ENCODE measurements around the gene DTX1.
"Not testable (repeated sequence)": the region's sequence is repeated elsewhere in the genome, so short reads cannot be mapped to it uniquely, and the experiment has no call there.

Gene DTX1

DNA sequence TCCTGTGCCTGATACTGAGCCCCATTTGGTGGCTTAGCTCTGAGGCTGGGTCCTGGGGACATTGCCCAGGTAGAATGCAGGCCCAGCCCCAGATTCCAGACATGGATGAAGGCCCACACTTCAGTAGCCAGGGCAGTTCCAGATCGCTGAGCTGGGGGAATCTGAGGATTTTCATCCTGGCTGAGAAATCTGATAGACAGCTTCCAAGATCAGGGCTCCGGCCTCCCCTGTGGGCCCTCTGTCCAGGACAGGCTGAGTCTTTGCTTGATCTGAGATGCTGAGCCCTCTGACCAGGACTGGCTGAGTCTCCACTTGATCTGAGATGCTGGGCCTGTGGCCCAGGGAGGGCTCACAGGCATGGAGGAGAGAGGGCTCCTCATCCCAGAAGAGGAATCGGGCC is 82.3 kb downstream of the DTX1 start:
- no peak for DNase-seq

DNA sequence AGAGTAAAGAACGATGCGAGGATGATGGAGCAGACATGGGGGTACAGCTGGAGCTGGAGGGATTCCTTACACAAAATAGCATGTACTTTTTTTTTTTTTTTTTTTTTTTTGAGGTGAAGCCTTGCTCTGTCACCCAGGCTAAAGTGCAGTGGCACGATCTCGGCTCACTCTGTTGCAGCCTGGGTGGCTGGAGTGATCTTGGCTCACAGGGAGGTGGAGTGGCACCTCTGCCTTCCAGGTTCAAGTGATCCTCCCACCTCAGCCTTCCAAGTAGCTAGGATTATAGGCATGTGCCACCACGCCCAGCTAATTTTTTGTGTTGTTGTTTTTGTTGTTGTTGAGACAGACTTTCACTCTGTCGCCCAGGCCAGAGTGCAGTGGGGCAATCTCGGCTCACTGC is 84.2 kb downstream of the DTX1 start:
- DNase-seq = no peak

GRCh38 chr12:113141716-113142115 is 85.2 kb downstream of the DTX1 start:
- not testable (repeated sequence) for DNase-seq

- peak; percentile 18 for DNase-seq
Measured at GRCh38 chr12:113142173-113142885, 85.8 kb downstream of the DTX1 start.

DNA sequence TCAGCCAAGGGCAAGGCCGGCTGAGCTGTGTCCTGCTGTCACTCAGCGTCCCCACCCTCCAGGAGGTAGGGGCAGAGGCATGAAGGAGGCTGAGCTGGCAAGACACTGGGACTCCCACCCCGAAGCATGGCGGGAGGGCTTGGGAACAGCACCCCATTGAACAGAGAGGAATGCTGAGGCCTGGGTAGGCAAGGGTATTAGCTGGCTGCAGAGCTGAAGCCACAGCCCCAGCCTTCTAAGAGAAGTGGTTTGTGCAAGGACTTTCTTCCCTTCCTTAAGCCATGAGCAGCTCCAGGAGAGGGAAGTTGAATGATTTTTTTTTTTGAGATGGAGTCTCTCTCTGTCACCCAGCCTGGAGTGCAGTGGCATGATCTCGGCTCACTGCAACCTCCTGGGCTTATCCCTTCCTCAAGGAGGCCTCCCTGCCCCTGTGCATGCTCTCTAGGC is 86.4 kb downstream of the DTX1 start:
- DNase-seq = no peak

DNA sequence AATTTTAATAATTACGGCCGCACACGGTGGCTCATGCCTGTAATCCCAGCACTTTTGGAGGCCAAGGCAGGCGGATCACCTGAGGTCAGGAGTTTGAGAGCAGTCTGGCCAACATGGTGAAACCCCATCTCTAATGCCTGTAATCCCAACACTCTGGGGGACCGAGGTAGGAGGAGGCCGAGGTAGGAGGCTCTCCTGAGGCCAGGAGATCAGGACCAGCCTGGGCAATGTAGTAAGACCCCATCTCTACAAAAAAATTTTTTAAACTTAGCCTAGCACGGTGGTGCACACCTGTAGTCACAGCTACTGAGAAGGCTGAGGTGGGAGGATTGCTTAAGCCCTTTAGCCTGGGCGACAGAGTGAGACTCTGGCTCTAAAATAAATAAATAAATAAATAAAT is 87.4 kb downstream of the DTX1 start:
- no peak for DNase-seq

DNA sequence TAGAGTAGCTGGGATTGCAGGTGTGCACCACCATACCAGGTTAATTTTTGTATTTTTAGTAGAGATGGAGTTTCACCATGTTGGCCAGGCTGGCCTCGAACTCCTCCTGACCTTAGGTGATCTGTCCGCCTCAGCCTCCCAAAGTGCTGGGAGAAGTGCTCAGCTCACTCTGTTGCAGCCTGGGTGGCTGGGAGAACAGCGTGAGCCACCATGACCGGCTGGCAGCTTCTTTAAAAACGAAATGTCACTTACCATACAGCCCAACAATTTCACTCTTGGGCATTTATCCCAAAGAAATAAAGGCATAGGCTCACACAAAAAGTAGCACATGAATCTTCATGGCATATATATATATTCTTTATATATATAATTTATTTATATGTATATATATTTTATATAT is 88.3 kb downstream of the DTX1 start:
- no peak for DNase-seq

- no peak for DNase-seq
Measured at GRCh38 chr12:113145720-113146551, 89.4 kb downstream of the DTX1 start.

DNA sequence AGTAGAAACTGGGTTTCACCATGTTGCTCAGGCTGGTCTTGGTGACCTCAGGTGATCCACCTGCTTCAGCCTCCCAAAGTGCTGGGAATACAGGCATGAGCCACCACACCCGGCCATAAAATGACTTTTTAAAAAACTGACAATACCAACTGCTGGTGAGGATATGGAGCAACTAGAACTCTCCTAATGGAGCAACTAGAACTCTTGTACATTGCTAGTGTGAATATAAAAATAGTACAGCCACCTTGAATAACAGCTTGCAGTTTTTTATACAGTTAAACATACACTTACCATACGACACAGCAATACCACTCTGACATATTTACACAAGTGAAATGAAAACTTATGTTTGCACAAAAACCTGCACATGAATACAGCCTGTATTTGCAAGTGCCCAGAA is 90.5 kb downstream of the DTX1 start:
- no peak for DNase-seq
